ENCODE measurements around the gene ZNF431.

DNA sequence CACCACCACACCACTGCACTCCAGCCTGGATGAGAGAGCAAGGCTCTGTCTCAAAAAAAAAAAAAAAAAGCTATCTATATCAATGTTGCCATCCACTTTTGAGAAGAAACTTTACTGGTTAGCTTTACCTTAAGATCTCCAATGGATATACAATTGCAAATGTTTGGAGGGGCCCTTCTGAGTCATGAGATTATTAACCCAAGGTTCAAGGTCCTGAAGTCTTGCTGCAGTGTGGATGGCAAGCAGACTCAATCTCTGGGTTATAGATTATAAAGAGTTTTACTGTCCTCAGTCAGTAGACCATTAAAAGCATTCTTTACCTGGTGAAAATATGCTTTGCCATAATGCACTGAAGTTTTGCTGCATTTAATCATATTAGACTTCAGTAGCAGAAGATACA is 3.7 kb upstream of the ZNF431 start:
- TF ChIP-seq, protein P1, sequence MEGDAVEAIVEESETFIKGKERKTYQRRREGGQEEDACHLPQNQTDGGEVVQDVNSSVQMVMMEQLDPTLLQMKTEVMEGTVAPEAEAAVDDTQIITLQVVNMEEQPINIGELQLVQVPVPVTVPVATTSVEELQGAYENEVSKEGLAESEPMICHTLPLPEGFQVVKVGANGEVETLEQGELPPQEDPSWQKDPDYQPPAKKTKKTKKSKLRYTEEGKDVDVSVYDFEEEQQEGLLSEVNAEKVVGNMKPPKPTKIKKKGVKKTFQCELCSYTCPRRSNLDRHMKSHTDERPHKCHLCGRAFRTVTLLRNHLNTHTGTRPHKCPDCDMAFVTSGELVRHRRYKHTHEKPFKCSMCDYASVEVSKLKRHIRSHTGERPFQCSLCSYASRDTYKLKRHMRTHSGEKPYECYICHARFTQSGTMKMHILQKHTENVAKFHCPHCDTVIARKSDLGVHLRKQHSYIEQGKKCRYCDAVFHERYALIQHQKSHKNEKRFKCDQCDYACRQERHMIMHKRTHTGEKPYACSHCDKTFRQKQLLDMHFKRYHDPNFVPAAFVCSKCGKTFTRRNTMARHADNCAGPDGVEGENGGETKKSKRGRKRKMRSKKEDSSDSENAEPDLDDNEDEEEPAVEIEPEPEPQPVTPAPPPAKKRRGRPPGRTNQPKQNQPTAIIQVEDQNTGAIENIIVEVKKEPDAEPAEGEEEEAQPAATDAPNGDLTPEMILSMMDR (IDR thresholded peaks at IDR 0.05) = no peak
- TF ChIP-seq POLR2A (IDR thresholded peaks at IDR 0.05) = no peak
